ENCODE data around the gene ATG16L1.

DNA sequence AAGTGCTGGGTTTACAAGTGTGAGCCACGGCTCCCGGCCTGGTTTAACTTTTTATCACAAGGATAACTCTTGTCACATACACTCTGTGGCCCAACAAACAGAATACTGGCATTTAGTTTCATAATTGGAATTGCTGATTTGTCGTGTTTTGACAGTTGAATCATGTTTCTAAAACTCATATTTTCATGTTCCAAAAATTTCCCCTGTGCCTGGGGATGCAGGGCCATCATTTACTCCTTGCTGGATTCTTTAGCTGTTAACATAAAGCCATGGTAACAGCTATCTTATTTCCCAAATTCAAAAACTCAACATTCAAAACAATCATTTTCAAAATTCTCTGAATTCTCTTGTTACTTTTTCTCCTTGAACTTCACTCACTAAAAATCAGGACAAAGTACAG is 16.5 kb upstream of the ATG16L1 start:
- TF ChIP-seq, protein P1, sequence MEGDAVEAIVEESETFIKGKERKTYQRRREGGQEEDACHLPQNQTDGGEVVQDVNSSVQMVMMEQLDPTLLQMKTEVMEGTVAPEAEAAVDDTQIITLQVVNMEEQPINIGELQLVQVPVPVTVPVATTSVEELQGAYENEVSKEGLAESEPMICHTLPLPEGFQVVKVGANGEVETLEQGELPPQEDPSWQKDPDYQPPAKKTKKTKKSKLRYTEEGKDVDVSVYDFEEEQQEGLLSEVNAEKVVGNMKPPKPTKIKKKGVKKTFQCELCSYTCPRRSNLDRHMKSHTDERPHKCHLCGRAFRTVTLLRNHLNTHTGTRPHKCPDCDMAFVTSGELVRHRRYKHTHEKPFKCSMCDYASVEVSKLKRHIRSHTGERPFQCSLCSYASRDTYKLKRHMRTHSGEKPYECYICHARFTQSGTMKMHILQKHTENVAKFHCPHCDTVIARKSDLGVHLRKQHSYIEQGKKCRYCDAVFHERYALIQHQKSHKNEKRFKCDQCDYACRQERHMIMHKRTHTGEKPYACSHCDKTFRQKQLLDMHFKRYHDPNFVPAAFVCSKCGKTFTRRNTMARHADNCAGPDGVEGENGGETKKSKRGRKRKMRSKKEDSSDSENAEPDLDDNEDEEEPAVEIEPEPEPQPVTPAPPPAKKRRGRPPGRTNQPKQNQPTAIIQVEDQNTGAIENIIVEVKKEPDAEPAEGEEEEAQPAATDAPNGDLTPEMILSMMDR (IDR thresholded peaks at IDR 0.05; ENCODE audit: low read depth, low read length), result no peak
- no peak for TF ChIP-seq EZH2phosphoT487 (IDR thresholded peaks at IDR 0.05; ENCODE audit: low read depth)

Measured in OCI-LY3 (cell line).